ENCODE measurements around the gene BRF1. TPM values are rescaled to one million over a fixed set of nuclear protein-coding genes. Genes with fewer than 3 reads are reported as not detected.

Gene BRF1
- total RNA-seq, 4 donors from 2014 or later: 37.9 to 102 (median 52.5) TPM

- peak overlapping the region; percentile 7 for H3K27ac ChIP-seq
- H3K4me1 ChIP-seq: peaks cover 30% of the 10 kb centered on the region
- no peak for DNase-seq (ENCODE audit: low spot score in 2 of 2)
- no peaks in the 10 kb centered on the region for H3K36me3 ChIP-seq
- H3K27me3 ChIP-seq: no peaks in the 10 kb centered on the region
- H3K9me3 ChIP-seq: no peaks in the 10 kb centered on the region
- H3K4me3 ChIP-seq: no peak overlapping the region
- 78% methylated on average over 8 of the region's 8 CpGs for WGBS
- TF ChIP-seq EP300 (IDR thresholded peaks at IDR 0.05): no peak
- no peak for TF ChIP-seq POLR2A (IDR thresholded peaks at IDR 0.05)
- TF ChIP-seq POLR2AphosphoS5 (IDR thresholded peaks at IDR 0.05): no peak
- no peak for TF ChIP-seq CTCF (IDR thresholded peaks at IDR 0.05)
These were observed 31.0 kb upstream of the BRF1 start for GRCh38 chr14:105331575-105332349.

GRCh38 chr14:105330491-105330895 is 29.7 kb upstream of the BRF1 start:
- TF ChIP-seq CTCF (IDR thresholded peaks at IDR 0.05): no peak
- no peak for TF ChIP-seq EP300 (IDR thresholded peaks at IDR 0.05)
- TF ChIP-seq POLR2AphosphoS5 (IDR thresholded peaks at IDR 0.05): no peak
- TF ChIP-seq POLR2A (IDR thresholded peaks at IDR 0.05): no peak
- H3K27ac ChIP-seq: no peak overlapping the region
- DNase-seq (ENCODE audit: low spot score in 2 of 2): no peak
- H3K36me3 ChIP-seq: no peaks in the 10 kb centered on the region
- no peak overlapping the region for H3K4me3 ChIP-seq
- H3K9me3 ChIP-seq: no peaks in the 10 kb centered on the region
- WGBS: 41% methylated on average over 10 of the region's 13 CpGs
- no peaks in the 10 kb centered on the region for H3K27me3 ChIP-seq
- H3K4me1 ChIP-seq: peaks cover 21% of the 10 kb centered on the region

- peak overlapping the region; percentile 19 for H3K27ac ChIP-seq
- TF ChIP-seq CTCF (IDR thresholded peaks at IDR 0.05) (no peak), EP300 (IDR thresholded peaks at IDR 0.05) (no peak), POLR2AphosphoS5 (IDR thresholded peaks at IDR 0.05) (no peak), POLR2A (IDR thresholded peaks at IDR 0.05) (no peak)
- H3K36me3 ChIP-seq: no peaks in the 10 kb centered on the region
- no peak for DNase-seq (ENCODE audit: low spot score in 2 of 2)
- H3K27me3 ChIP-seq: no peaks in the 10 kb centered on the region
- WGBS: 74% methylated on average over 7 of the region's 17 CpGs
- no peak overlapping the region for H3K4me3 ChIP-seq
- no peaks in the 10 kb centered on the region for H3K9me3 ChIP-seq
- peaks cover 21% of the 10 kb centered on the region for H3K4me1 ChIP-seq
These were observed 28.8 kb upstream of the BRF1 start for GRCh38 chr14:105329411-105330150.

GRCh38 chr14:105328678-105329390 is 28.0 kb upstream of the BRF1 start:
- WGBS: 82% methylated on average over 9 of the region's 15 CpGs
- no peak overlapping the region for H3K27ac ChIP-seq
- peaks cover 21% of the 10 kb centered on the region for H3K4me1 ChIP-seq

More at GRCh38 chr14:105328678-105329390, 28.0 kb upstream of the BRF1 start:
- DNase-seq (ENCODE audit: low spot score in 2 of 2): no peak
- Histone ChIP-seq H3K27me3 (no peaks in the 10 kb centered on the region), H3K4me3 (no peak overlapping the region), H3K9me3 (no peaks in the 10 kb centered on the region), H3K36me3 (no peaks in the 10 kb centered on the region)
- no peak for TF ChIP-seq CTCF (IDR thresholded peaks at IDR 0.05)
- TF ChIP-seq POLR2AphosphoS5 (IDR thresholded peaks at IDR 0.05): no peak
- TF ChIP-seq EP300 (IDR thresholded peaks at IDR 0.05): no peak
- no peak for TF ChIP-seq POLR2A (IDR thresholded peaks at IDR 0.05)

Measured in suprapubic skin (tissue), 4 donors.